HCT116 (cell line): ENCODE measurements around the gene GPR12. TPM values are rescaled to one million over a fixed set of nuclear protein-coding genes. Genes with fewer than 3 reads are reported as not detected.

ENCODE experiments used
- ATAC-seq: fragments of 200-7000 bp; cut with Tn5 transposase; 2 replicates; pipeline ENCODE4 v1.9.1; 2020; ENCODE audit warnings: mild to moderate bottlenecking, moderate library complexity
- Bru-seq: library from RNA; stranded (reverse); fragments of 400-500 nt; gene quantifications from one replicate; lab custom pipeline; 2021; lab: Mats Ljungman, UMichigan
- BruChase-seq, 2 experiments: library from RNA; stranded (reverse); fragments of 400-500 nt; gene quantifications; one replicate each; lab custom pipeline; 2021; lab: Mats Ljungman, UMichigan
- BruUV-seq: library from RNA; stranded (reverse); fragments of 400-500 nt; replicated peaks from 2 replicates; lab custom pipeline; 2021; lab: Mats Ljungman, UMichigan
- CTCF ChIA-PET: fragments of 300-600 bp; sonication (Branson Sonifier 250); formaldehyde crosslinking; loops from one replicate; lab custom pipeline; 2021; ENCODE audit warnings: antibody characterized with exemption; lab: Charles Lee
- POLR2A ChIA-PET: fragments of 300-600, 350-600 bp; sonication (Branson Sonifier 250); formaldehyde crosslinking; loops from one replicate; lab custom pipeline; 2021; ENCODE audit warnings: antibody characterized with exemption; lab: Charles Lee
- RAD21 ChIA-PET, 2 experiments: fragments of 300-600 bp; sonication (Branson Sonifier 250); formaldehyde crosslinking; loops; one replicate each; lab custom pipeline; 2023; ENCODE audit warnings: low total read pairs in 2 of 2; ENCODE audit not compliant: uncharacterized antibody in 2 of 2, unreplicated experiment in 2 of 2, low non-redundant PET in 1 of 2; lab: Charles Lee
- DNase-seq: peaks from one replicate; pipeline ENCODE4 v3.0.0-alpha.2; 2010; ENCODE audit warnings: low read depth, low spot score
- H2AFZ ChIP-seq: fragments of 200-600 bp; shearing (Covaris generic), sonication (generic); 2 replicates; pipeline ENCODE4 v1.6.1; 2017; ENCODE audit warnings: low read depth, mixed run types, mixed read lengths, antibody characterized with exemption, low read length; ENCODE audit not compliant: poor library complexity, severe bottlenecking
- H3K27ac ChIP-seq: 2 replicates; pipeline ENCODE4 v1.5.1; 2012; ENCODE audit warnings: low read depth, low read length
- H3K27me3 ChIP-seq: fragments of 200-600 bp; sonication (generic); 2 replicates; pipeline ENCODE4 v1.6.1; 2016; ENCODE audit warnings: mixed run types, low read length, mixed read lengths; ENCODE audit not compliant: insufficient read depth
- H3K36me3 ChIP-seq, 2 experiments: fragments of 200-500 bp in 1 of 2; fragments of 200-600 bp in 1 of 2; sonication (Bioruptor generic) in 1 of 2; sonication (generic) in 1 of 2; 2 replicates each; pipeline versions ENCODE4 v1.5.1 to v1.6.1; 2014 to 2016; ENCODE audit warnings: low read length in 2 of 2, inconsistent platforms in 1 of 2, mixed read lengths in 1 of 2, mixed run types in 1 of 2; ENCODE audit not compliant: insufficient read depth in 2 of 2, control insufficient read depth in 1 of 2
- H3K4me1 ChIP-seq, 2 experiments: fragments of 200-600 bp in 1 of 2; sonication (generic) in 1 of 2; 2 replicates each; pipeline versions ENCODE4 v1.5.1 to v1.6.1; 2012 to 2017; ENCODE audit warnings: low read length in 2 of 2, inconsistent platforms in 1 of 2, mild to moderate bottlenecking in 1 of 2, mixed read lengths in 1 of 2, mixed run types in 1 of 2, moderate library complexity in 1 of 2; ENCODE audit not compliant: insufficient read depth in 2 of 2, control insufficient read depth in 1 of 2
- H3K4me2 ChIP-seq: fragments of 200-600 bp; sonication (generic); 2 replicates; pipeline ENCODE4 v1.6.1; 2017; ENCODE audit warnings: mixed run types, low read length, mixed read lengths
- H3K4me3 ChIP-seq, 2 experiments: fragments of 200-600 bp in 1 of 2; sonication (generic) in 1 of 2; replicated peaks in 1 of 2; 2 replicates each; pipeline ENCODE4 v1.5.1; 2011 to 2016; ENCODE audit warnings: low read length in 2 of 2, control low read depth in 1 of 2, low read depth in 1 of 2, mild to moderate bottlenecking in 1 of 2, mixed read lengths in 1 of 2, mixed run types in 1 of 2
- H3K79me2 ChIP-seq: fragments of 200-600 bp; sonication (generic); 2 replicates; pipeline ENCODE4 v1.6.1; 2017; ENCODE audit warnings: mild to moderate bottlenecking, mixed run types, low read length, moderate library complexity, mixed read lengths; ENCODE audit not compliant: insufficient read depth
- H3K9ac ChIP-seq: fragments of 200-600 bp; sonication (generic); 2 replicates; pipeline ENCODE4 v1.6.1; 2016; ENCODE audit warnings: low read length, mixed read lengths
- H3K9me2 ChIP-seq: fragments of 200-600 bp; sonication (generic), shearing (Covaris generic); 2 replicates; pipeline ENCODE4 v1.6.1; 2017; ENCODE audit warnings: mixed run types, mild to moderate bottlenecking, moderate library complexity; ENCODE audit not compliant: insufficient read depth
- H3K9me3 ChIP-seq, 2 experiments: fragments of 200-500 bp in 1 of 2; fragments of 200-600 bp in 1 of 2; sonication (Bioruptor generic) in 1 of 2; sonication (generic) in 1 of 2; 2 replicates each; pipeline ENCODE4 v1.6.1; 2014 to 2017; ENCODE audit warnings: low read length in 2 of 2, mixed read lengths in 2 of 2, inconsistent platforms in 1 of 2, low read depth in 1 of 2, mild to moderate bottlenecking in 1 of 2, mixed run types in 1 of 2, moderate library complexity in 1 of 2; ENCODE audit not compliant: control insufficient read depth in 1 of 2, insufficient read depth in 1 of 2
- H4K20me1 ChIP-seq: fragments of 200-600 bp; sonication (generic), shearing (Covaris generic); 2 replicates; pipeline ENCODE4 v1.6.1; 2017; ENCODE audit warnings: mixed run types, mild to moderate bottlenecking, moderate library complexity; ENCODE audit not compliant: insufficient read depth
- CBX3 ChIP-seq: IDR thresholded peaks from 2 replicates; pipeline ENCODE4 v1.6.1; 2012; ENCODE audit warnings: low read depth
- EZH2 ChIP-seq: fragments of 200-600 bp; sonication (generic); IDR thresholded peaks from 2 replicates; pipeline ENCODE4 v1.6.1; 2017; ENCODE audit warnings: antibody characterized with exemption, mixed run types
- JUND ChIP-seq: IDR thresholded peaks from 2 replicates; pipeline ENCODE4 v1.6.1; 2012
- POLR2AphosphoS5 ChIP-seq: IDR thresholded peaks from 2 replicates; pipeline ENCODE4 v1.6.1; 2011; ENCODE audit warnings: mild to moderate bottlenecking, low read depth, low read length, moderate library complexity
- SIN3A ChIP-seq: IDR thresholded peaks from 2 replicates; pipeline ENCODE4 v1.6.1; 2012; ENCODE audit warnings: low read depth
- SRF ChIP-seq: IDR thresholded peaks from 2 replicates; pipeline ENCODE4 v1.6.1; 2012; ENCODE audit warnings: low read depth
- YY1 ChIP-seq: IDR thresholded peaks from 2 replicates; pipeline ENCODE4 v1.6.1; 2011; ENCODE audit warnings: low read length, low read depth, moderate library complexity, mild to moderate bottlenecking; ENCODE audit not compliant: insufficient replicate concordance; ENCODE audit errors: extremely low read depth
- ZFX ChIP-seq: fragments of 450-650 bp; IDR thresholded peaks from 2 replicates; pipeline ENCODE4 v1.6.1; 2017
- ZNF274 ChIP-seq: fragments of 200-500 bp; sonication (Bioruptor generic); IDR thresholded peaks from 2 replicates; pipeline ENCODE4 v1.6.1; 2014; ENCODE audit warnings: mild to moderate bottlenecking, low read depth, low read length, inconsistent platforms
- intact Hi-C: fragments of 100-400 bp; cut with micrococcal nuclease; formaldehyde crosslinking; loops from 2 replicates; pipeline ENCODE4 v1.10.0; 2022
- long read RNA-seq: library from polyadenylated mRNA; unstranded; transcript quantifications from one replicate; pipeline ENCODE4 v2.0.0, GENCODE V29; 2021; ENCODE audit not compliant: unreplicated experiment
- polyA plus RNA-seq: library from polyadenylated mRNA; unstranded; fragments of >200 nt; gene quantifications from 2 replicates; pipeline ENCODE4 v1.2.1, GENCODE V29; 2012; ENCODE audit warnings: missing spikeins
- total RNA-seq: library from RNA; stranded (reverse); gene quantifications from one replicate; pipeline ENCODE4 v1.2.1, GENCODE V29; 2021; ENCODE audit not compliant: unreplicated experiment
- TF ChIP-seq, protein P1 (sequence below): IDR thresholded peaks from 2 replicates; pipeline ENCODE4 v1.6.1; 2011; ENCODE audit warnings: mild to moderate bottlenecking, low read length, moderate library complexity; ENCODE audit not compliant: insufficient replicate concordance; ENCODE audit errors: extremely low read depth
- TF ChIP-seq, protein P2 (sequence below): IDR thresholded peaks from 2 replicates; pipeline ENCODE4 v1.6.1; 2012

Gene GPR12, protein sequence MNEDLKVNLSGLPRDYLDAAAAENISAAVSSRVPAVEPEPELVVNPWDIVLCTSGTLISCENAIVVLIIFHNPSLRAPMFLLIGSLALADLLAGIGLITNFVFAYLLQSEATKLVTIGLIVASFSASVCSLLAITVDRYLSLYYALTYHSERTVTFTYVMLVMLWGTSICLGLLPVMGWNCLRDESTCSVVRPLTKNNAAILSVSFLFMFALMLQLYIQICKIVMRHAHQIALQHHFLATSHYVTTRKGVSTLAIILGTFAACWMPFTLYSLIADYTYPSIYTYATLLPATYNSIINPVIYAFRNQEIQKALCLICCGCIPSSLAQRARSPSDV
- total RNA-seq (not detected), Bru-seq, nascent RNA (not detected), BruChase-seq, experiment 1, labeled RNA remaining after a 6-hour chase (not detected), BruChase-seq, experiment 2, labeled RNA remaining after a 2-hour chase (not detected)
- polyA plus RNA-seq = not detected in 2 replicates
- long read RNA-seq = 0 reads

DNA sequence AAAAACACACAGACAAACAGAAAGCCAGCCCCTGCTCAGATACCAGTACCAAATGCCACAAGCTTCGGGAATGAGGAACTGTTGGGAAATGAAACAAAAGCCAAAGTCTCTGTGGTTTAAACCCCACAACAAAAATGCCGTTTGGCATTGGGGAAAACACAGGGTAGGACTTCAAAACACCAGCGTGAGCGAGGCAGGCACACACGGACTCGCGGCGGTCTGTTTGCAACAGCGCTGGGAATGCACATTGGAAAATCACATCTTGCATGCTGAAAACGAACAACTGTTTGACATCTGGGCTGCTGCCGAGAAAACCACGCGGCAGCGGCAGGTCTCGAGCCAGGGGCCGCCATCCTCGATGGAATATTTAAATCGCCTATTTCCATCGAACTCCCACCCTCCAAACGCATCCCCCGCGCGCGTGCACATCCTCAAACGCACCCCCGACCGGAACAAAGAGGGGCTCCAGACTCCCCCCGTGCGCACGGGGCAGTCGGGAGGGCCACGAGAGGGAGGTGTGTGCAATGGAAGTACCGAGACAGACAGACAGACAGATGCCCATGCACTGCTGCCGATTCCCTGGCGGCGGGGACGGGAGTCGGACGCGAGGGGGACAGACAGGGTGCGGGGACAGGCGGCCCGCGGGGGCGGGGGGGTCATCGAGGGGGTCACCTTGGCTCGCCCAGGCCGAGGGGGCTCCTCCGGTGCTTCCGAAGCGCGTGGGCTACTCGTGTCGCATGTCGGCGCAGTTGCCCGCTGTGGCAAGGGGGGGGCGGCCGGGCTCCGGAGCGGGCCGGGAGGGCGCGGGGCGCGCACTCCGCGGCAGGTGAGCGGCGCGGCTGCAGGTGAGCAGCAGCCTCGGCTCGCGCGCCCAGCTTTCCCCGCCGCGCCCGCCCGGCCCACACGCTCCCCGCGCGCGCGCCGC lies at the start of gene GPR12:
TSS of gene GPR12 (minus strand) at position 880 of the 925 bp plus-strand sequence. CDS start 959 bp downstream, outside the sequence.
- Histone ChIP-seq H3K4me1 (no peaks in the 10 kb centered on the region), H4K20me1 (no peaks in the 10 kb centered on the region), H2AFZ (no peak within 1 kb of the TSS), H3K79me2 (no peaks in the 10 kb centered on the region), H3K36me3 (no peaks in the 10 kb centered on the region), H3K4me2 (no peak within 1 kb of the TSS), H3K9me3 (no peaks in the 10 kb centered on the region), H3K27ac (no peak within 1 kb of the TSS), H3K4me3 (no peak within 1 kb of the TSS), H3K9ac (no peak within 1 kb of the TSS), H3K27me3 (peaks cover 72% of the 10 kb centered on the region), H3K9me2 (no peaks in the 10 kb centered on the region)
- ATAC-seq (no peak), DNase-seq (no peak)
- BruUV-seq = no TSS peak
- ChIA-PET RAD21 (no interaction called here), POLR2A (no interaction called here), CTCF (no interaction called here)
- no peak for TF ChIP-seq YY1
- TF ChIP-seq EZH2 = no peak
- no peak for TF ChIP-seq JUND
- no peak for TF ChIP-seq SIN3A
- no peak for TF ChIP-seq ZNF274
- TF ChIP-seq SRF = no peak
- no peak for TF ChIP-seq CBX3
- intact Hi-C loops = no loop called here

DNA sequence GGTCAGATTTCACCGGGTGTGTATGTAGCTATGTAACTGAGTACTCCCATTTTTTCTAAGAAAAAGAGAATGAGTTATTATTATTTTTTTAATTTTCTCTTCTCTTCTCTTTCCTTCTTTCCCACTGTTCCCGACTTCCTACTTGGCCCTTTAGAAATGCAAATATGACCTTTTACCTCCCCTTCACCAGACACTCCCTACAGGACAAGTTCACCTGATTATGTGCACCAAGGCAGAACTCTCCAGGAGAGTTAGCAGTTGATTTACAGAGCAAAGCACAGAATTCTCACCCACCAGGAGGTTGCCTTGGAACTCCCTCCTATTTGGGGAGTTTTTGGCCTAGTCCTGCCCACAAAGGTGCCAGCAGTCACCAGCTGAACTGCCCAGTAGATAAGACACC lies 49.5 kb upstream of the GPR12 start:
- Histone ChIP-seq H3K9ac (no peak overlapping the region), H3K79me2 (no peaks in the 10 kb centered on the region), H3K4me3 (no peak overlapping the region), H3K27ac (no peak overlapping the region), H2AFZ (no peak overlapping the region), H4K20me1 (no peaks in the 10 kb centered on the region), H3K4me2 (no peak overlapping the region), H3K36me3 (no peaks in the 10 kb centered on the region), H3K27me3 (peaks cover 57% of the 10 kb centered on the region), H3K4me1 (no peaks in the 10 kb centered on the region), H3K9me2 (no peaks in the 10 kb centered on the region), H3K9me3 (no peaks in the 10 kb centered on the region)
- no TSS peak for BruUV-seq
- TF ChIP-seq POLR2AphosphoS5 (no peak), ZFX (no peak), SIN3A (no peak)
- TF ChIP-seq, protein P1, sequence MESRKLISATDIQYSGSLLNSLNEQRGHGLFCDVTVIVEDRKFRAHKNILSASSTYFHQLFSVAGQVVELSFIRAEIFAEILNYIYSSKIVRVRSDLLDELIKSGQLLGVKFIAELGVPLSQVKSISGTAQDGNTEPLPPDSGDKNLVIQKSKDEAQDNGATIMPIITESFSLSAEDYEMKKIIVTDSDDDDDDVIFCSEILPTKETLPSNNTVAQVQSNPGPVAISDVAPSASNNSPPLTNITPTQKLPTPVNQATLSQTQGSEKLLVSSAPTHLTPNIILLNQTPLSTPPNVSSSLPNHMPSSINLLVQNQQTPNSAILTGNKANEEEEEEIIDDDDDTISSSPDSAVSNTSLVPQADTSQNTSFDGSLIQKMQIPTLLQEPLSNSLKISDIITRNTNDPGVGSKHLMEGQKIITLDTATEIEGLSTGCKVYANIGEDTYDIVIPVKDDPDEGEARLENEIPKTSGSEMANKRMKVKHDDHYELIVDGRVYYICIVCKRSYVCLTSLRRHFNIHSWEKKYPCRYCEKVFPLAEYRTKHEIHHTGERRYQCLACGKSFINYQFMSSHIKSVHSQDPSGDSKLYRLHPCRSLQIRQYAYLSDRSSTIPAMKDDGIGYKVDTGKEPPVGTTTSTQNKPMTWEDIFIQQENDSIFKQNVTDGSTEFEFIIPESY = no peak
- TF ChIP-seq, protein P2, sequence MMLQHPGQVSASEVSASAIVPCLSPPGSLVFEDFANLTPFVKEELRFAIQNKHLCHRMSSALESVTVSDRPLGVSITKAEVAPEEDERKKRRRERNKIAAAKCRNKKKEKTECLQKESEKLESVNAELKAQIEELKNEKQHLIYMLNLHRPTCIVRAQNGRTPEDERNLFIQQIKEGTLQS = no peak
- DNase-seq (no peak), ATAC-seq (no peak)
- ChIA-PET CTCF (no interaction called here), POLR2A (no interaction called here), RAD21 (no interaction called here)
- intact Hi-C loops = no loop called here
